RWPE1 (cell line): ENCODE data around the gene TCHHL1.
"Not testable (repeated sequence)": the region's sequence is repeated elsewhere in the genome, so short reads cannot be mapped to it uniquely, and the experiment has no call there.

Experiments
- CTCF ChIA-PET: fragments of 350-600 bp; sonication (Branson Sonifier 250); formaldehyde crosslinking; extraction: SDS; loops from one replicate; lab custom pipeline; 2021; lab: Yijun Ruan, JAX
- POLR2A ChIA-PET: fragments of 400-600 bp; formaldehyde crosslinking; extraction: SDS; loops from one replicate; lab custom pipeline; 2020; ENCODE audit warnings: antibody characterized with exemption; ENCODE audit not compliant: low non-redundant PET; lab: Yijun Ruan, JAX
- DNase-seq: peaks from one replicate; pipeline ENCODE4 v3.0.0; 2012; ENCODE audit warnings: low spot score
- H3K27ac ChIP-seq: fragments of 450-650 bp; 2 replicates; pipeline ENCODE4 v1.5.1; 2017
- TF ChIP-seq, protein P1 (sequence below): fragments of 450-650 bp; conservative IDR thresholded peaks from 2 replicates; pipeline ENCODE4 v1.5.1; 2017; ENCODE audit warnings: low read depth, mild to moderate bottlenecking

TCHHL1 gene

DNA sequence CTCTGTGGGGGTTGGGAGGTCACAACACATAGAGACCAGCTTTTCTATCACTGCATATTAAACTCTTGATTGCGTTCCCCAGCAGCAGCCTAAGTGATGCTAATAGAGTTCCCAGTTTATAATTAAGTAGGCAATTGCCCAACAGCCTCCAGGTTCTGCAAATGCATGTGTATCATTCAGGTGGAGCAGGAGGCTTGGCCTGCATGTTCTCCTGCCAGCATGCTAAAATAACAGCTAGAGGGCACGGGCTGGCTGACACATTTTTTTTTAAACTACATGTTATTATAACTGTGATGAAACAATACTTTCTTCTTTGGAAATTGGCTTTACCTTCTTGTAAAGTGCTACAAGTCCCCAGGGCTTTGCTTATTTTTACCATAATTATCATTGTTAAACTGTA, 16.0 kb upstream of the TCHHL1 start:
- POLR2A ChIA-PET = no interaction called here

DNA sequence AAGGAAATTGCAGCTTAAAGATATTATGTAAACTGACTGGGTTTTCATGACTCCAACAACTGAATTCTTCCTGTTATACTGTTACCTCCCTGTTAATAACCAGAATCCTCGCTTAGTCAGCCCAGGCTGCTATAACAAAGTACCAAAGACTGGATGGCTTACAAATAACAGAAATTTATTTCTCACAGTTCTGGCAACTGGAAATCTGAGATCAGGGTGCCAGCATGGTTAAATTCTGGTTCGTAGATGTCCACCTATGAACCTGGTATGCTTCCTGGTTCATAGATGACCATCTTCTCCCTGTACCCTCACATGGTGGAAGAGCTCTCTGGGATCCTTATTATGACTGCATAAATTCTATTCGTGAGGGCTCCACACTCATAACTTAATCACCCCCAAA, 8.1 kb upstream of the TCHHL1 start:
- no peak overlapping the region for H3K27ac ChIP-seq
- CTCF ChIA-PET = no interaction called here
- POLR2A ChIA-PET = no interaction called here
- DNase-seq = no peak
- TF ChIP-seq, protein P1, sequence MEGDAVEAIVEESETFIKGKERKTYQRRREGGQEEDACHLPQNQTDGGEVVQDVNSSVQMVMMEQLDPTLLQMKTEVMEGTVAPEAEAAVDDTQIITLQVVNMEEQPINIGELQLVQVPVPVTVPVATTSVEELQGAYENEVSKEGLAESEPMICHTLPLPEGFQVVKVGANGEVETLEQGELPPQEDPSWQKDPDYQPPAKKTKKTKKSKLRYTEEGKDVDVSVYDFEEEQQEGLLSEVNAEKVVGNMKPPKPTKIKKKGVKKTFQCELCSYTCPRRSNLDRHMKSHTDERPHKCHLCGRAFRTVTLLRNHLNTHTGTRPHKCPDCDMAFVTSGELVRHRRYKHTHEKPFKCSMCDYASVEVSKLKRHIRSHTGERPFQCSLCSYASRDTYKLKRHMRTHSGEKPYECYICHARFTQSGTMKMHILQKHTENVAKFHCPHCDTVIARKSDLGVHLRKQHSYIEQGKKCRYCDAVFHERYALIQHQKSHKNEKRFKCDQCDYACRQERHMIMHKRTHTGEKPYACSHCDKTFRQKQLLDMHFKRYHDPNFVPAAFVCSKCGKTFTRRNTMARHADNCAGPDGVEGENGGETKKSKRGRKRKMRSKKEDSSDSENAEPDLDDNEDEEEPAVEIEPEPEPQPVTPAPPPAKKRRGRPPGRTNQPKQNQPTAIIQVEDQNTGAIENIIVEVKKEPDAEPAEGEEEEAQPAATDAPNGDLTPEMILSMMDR = no peak

More for the DNA sequence above, 16.0 kb upstream of the TCHHL1 start:
- DNase-seq = no peak
- H3K27ac ChIP-seq = no peak overlapping the region
- CTCF ChIA-PET = interaction anchor here (0.6 to 0.7 kb wide), 2 partner anchors 51 to 399 kb away, joined by 3 read pairs; no protein-coding TSS in a partner anchor
- TF ChIP-seq, protein P1 = no peak

DNA sequence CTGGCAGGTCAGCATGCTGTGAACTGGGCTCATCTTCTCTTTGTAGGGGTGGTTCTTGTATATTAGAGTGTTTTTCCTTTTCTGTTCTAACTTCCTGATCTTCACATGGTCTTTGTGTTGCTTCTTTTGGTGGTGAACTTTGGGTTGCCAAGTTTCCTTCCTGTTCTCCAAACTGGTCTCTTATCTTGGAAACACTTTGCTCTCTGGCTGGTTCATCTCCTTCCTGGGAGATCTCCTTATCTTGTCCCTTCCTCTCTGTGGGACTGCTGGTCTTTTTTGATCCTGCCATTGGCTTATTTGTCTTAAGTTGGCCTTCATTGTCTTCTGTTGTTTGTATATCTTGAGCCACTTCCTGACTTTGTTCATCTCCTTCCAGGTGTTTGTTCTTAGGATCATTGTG, 2.1 kb downstream of the TCHHL1 start:
- CTCF ChIA-PET = interaction anchor here (0.6 kb wide), 1 partner anchor 10 kb away, joined by 6 read pairs; no protein-coding TSS in a partner anchor
- H3K27ac ChIP-seq = no peak overlapping the region
- no peak for DNase-seq
- TF ChIP-seq, protein P1 = no peak
- POLR2A ChIA-PET = no interaction called here

DNA sequence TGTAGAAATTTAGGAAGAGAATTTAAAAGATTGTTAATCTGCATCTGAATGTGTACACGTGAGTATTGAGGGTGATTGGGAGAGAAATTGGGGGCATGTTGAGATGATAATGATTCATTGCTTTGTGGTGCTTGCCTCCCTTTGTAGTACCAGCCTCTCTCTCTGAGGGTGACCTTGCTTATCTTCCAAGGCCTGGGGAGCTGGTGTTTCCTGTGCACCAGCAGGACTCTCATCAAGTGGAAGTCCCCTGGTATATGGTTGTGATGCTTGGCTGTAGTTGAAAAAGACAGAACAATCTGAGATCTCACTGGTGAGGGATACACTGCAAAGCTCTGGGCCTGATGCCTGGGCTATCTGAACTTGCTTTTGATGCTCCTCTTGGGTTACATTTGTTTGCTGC, 4.0 kb downstream of the TCHHL1 start:
- POLR2A ChIA-PET = no interaction called here
- H3K27ac ChIP-seq = no peak overlapping the region
- TF ChIP-seq, protein P1 = no peak
- no peak for DNase-seq
- CTCF ChIA-PET = interaction anchor here (0.5 to 0.7 kb wide), 2 partner anchors 310 to 391 kb away, joined by 3 to 4 read pairs; no protein-coding TSS in a partner anchor

DNA sequence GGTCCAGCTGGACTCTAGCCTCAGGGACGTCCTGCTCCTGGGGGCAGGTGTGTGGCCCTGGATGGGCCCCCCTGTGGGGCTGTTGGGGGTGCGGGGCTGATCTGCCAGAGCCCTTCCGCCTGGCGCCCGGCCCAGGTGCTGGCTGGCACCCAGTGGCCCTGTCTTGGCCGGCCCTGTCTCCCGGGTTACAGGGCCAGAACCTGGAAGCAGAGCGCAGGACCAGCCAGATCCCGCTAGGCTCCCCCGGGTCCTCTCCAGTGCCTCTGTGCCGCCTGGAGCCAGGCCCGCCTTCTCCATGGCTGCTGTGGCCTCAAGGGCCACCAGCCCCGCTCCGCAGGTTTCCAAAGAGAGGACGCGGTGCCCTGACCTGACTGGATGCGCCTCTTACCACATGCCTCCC, 7.8 kb downstream of the TCHHL1 start:
- H3K27ac ChIP-seq, POLR2A ChIA-PET, CTCF ChIA-PET, DNase-seq: not testable (repeated sequence)

DNA sequence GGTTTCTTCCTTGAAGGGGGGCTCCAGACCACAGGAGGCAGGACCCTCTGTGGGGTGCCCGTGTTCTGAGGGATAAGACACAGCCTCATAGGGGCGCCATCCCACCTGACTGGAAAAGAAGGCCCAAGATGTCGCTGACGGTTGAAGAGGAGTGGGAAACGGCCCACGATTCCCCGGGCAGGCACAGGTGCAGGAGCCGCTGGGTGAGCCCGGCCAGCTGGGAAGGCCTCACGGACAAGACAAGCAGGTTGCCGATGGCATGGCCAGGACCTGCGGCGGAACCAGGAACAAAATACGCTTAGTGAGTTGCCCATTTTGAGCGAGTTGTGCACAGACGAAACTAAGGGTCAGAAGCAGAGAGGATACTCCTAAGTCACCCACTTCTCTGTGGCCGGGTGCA, 8.4 kb downstream of the TCHHL1 start:
- CTCF ChIA-PET, DNase-seq, H3K27ac ChIP-seq, POLR2A ChIA-PET: not testable (repeated sequence)

DNA sequence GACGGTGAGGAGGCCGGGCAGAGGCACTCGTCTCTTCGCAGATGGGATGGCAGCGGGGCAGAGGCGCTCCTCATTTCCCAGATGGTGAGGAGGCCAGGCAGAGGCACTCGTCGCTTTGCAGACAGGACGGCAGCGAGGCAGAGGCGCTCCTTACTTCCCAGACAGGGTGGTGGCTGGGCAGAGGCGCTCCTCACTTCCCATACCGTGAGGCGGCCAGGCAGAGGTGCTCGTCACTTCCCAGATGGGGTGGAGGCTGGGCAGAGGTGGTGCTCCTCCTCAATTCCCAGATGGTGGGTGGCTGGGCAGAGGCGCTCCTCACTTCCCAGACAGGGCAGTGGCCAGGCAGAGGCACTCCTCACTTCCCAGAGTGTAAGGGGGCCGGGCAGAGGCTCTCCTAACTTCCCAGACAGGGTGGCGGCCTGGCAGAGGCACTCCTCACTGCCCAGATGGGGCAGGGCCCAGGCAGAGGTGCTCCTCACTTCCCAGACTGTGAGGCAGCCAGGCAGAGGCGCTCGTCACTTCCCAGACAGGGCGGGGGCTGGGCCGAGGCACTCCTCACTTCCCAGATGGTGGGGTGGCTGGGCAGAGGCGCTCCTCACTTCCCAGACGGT, 9.9 kb downstream of the TCHHL1 start:
- no peak for DNase-seq
- no peak overlapping the region for H3K27ac ChIP-seq
- ChIA-PET POLR2A (no interaction called here), CTCF (no interaction called here)
- TF ChIP-seq, protein P1 = no peak
